ENCODE data around the gene PLGRKT.
"Not testable (repeated sequence)": the region's sequence is repeated elsewhere in the genome, so short reads cannot be mapped to it uniquely, and the experiment has no call there.

The PLGRKT gene

GRCh38 chr9:5450359-5451091 is 12.8 kb upstream of the PLGRKT start, which contains the start of gene CD274:
Gene CD274, plus strand, starts transcription at chr9:5450542. Its CDS starts 5,572 bp downstream, at chr9:5456114.
- DNase-seq, result peak; percentile 83

GRCh38 chr9:5449521-5450358 is 12.0 kb upstream of the PLGRKT start:
- no peak for DNase-seq

GRCh38 chr9:5448461-5449435 is 11.0 kb upstream of the PLGRKT start:
- DNase-seq, result no peak

- no peak for DNase-seq
Observed at GRCh38 chr9:5448016-5448415, 10.3 kb upstream of the PLGRKT start.

- no peak for DNase-seq
Observed at GRCh38 chr9:5447337-5447736, 9.6 kb upstream of the PLGRKT start.

GRCh38 chr9:5446451-5447236 is 8.9 kb upstream of the PLGRKT start:
- no peak for DNase-seq

GRCh38 chr9:5445886-5446285 is 8.2 kb upstream of the PLGRKT start:
- DNase-seq, result no peak

- DNase-seq, result not testable (repeated sequence)
Observed at GRCh38 chr9:5445096-5445495, 7.4 kb upstream of the PLGRKT start.

GRCh38 chr9:5443850-5444249 is 6.1 kb upstream of the PLGRKT start:
- DNase-seq, result no peak

GRCh38 chr9:5442400-5443011 is 4.8 kb upstream of the PLGRKT start:
- DNase-seq, result no peak

- DNase-seq, result no peak
Observed at GRCh38 chr9:5441043-5441442, 3.3 kb upstream of the PLGRKT start.

GRCh38 chr9:5440426-5440825 is 2.7 kb upstream of the PLGRKT start:
- no peak for DNase-seq

GRCh38 chr9:5438301-5439162 is 807 bp upstream of the PLGRKT start:
- DNase-seq, result peak; percentile 45

GRCh38 chr9:5436441-5436840 is 1.3 kb downstream of the PLGRKT start:
- DNase-seq, result no peak

- DNase-seq, result no peak
Observed at GRCh38 chr9:5435912-5436311, 1.8 kb downstream of the PLGRKT start.

- not testable (repeated sequence) for DNase-seq
Observed at GRCh38 chr9:5433841-5434810, 3.6 kb downstream of the PLGRKT start.

- not testable (repeated sequence) for DNase-seq
Observed at GRCh38 chr9:5433328-5433727, 4.4 kb downstream of the PLGRKT start.

GRCh38 chr9:5432890-5433289 is 4.8 kb downstream of the PLGRKT start:
- DNase-seq, result not testable (repeated sequence)

- DNase-seq, result no peak
Observed at GRCh38 chr9:5430912-5431311, 6.8 kb downstream of the PLGRKT start.
